AG08396 (cell line): Measurements from ENCODE around the gene AGAP5.

Source experiments
- DNase-seq: peaks from one replicate; pipeline ENCODE4 v3.0.0; 2012; ENCODE audit warnings: low spot score, mixed read lengths

Gene AGAP5

GRCh38 chr10:73625884-73626752, 71.8 kb downstream of the AGAP5 start:
- DNase-seq = peak; percentile 95

- DNase-seq = peak; percentile 38
Observed at GRCh38 chr10:73625004-73625883, 72.7 kb downstream of the AGAP5 start.
